NK-92 treated with Interleukin-12 subunit alpha and Interleukin-12 subunit beta, amount 100 ng/mL, for 24 hours (cell line): Measurements from ENCODE around the gene TPRN.

Source experiments
- DNase-seq: peaks from one replicate; lab custom pipeline; 2025; lab: John Stamatoyannopoulos, UW

The TPRN gene

DNA sequence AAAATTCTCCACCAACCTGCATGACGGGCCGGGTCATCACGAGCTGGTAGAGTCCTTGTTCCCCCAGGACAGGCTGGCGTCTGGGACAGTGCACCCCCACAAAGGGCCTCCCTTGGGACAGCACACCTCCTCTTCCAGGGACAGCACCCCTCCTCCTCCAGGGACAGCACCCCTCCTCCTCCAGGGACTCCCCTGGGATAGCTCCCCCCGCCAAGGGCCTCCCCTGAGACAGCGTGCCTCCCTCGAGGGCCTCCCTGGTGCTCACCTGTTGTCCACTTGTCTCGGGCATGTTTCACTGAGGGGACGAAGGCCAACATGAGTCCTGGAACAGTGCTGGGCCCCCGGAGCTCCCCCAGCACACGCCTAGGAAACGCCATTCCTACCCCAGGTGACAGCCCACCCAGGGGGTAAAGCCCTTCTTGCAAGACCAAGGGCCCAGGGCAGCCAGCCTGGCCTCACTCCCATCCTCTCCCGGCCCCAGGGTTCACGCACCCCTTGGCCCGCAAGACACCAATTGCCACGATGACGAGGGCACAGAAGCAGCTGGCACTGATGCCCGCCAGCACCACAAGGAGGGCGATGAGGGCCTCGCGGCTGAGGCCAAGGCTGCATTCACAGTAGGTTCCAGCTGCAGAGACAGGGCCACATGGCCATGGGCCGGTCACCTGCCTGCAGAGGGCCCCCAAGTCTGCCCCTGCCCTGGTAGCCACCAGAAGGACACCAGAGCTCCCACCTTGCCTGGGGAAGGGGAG, 29.2 kb downstream of the TPRN start:
- DNase-seq, result no peak

DNA sequence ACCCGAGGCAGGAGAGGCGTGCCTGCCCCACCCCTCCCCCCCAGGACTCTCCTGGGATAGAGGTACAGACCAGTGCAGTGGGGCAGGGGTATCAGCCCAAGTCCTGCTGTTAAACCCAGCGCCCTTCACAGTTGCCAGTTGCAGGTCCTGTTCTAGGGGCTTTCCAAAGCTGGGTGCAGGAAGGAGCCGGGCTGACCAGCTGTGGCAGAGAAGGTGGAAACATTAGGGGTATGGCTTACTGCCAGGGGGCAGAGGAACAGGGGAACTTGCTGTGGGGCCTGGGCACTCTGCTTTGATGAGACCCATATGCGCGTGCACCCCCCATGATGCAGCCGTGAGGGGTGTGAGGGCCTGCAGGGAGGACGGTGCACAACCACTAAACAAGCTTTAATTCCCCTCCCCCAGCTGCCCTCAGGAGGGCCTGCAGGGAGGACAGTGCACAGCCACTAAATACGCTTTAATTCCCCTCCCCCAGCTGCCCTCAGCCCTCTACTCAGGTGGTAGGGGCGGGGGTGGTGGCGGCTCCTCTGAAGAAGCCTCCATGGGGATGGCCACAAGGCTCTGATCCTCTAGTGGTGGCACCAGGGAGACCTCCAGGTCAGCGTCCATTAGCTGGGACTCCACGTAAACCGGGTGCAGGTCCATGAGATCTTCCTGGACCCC, 29.9 kb downstream of the TPRN start:
- DNase-seq, result no peak

GRCh38 chr9:137169896-137170358, 30.6 kb downstream of the TPRN start, which contains the start of gene LRRC26:
LRRC26 (minus strand) TSS chr9:137170051; CDS start chr9:137169943, 108 bp downstream.
- no peak for DNase-seq

- no peak for DNase-seq
These were observed 31.4 kb downstream of the TPRN start for GRCh38 chr9:137168904-137169856.

GRCh38 chr9:137168573-137168903, 32.0 kb downstream of the TPRN start:
- no peak for DNase-seq

- DNase-seq, result no peak
These were observed 32.6 kb downstream of the TPRN start for GRCh38 chr9:137167747-137168572.

DNA sequence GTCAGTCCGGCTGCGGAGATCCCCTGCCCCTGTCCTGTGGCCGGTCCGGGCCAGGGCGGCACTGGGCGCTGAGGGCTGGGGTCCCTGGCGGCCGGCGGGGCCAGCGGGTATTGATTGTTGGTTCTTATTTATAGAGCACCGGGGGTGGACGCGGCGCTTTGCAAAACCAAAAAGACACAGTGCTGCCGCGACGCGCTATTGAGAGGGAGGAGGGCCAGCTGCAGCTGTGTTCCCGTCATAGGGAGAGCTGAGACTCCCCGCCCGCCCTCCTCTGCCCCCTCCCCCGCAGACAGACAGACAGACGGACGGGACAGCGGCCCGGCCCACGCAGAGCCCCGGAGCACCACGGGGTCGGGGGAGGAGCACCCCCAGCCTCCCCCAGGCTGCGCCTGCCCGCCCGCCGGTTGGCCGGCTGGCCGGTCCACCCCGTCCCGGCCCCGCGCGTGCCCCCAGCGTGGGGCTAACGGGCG, 33.2 kb downstream of the TPRN start:
- DNase-seq, result no peak

DNA sequence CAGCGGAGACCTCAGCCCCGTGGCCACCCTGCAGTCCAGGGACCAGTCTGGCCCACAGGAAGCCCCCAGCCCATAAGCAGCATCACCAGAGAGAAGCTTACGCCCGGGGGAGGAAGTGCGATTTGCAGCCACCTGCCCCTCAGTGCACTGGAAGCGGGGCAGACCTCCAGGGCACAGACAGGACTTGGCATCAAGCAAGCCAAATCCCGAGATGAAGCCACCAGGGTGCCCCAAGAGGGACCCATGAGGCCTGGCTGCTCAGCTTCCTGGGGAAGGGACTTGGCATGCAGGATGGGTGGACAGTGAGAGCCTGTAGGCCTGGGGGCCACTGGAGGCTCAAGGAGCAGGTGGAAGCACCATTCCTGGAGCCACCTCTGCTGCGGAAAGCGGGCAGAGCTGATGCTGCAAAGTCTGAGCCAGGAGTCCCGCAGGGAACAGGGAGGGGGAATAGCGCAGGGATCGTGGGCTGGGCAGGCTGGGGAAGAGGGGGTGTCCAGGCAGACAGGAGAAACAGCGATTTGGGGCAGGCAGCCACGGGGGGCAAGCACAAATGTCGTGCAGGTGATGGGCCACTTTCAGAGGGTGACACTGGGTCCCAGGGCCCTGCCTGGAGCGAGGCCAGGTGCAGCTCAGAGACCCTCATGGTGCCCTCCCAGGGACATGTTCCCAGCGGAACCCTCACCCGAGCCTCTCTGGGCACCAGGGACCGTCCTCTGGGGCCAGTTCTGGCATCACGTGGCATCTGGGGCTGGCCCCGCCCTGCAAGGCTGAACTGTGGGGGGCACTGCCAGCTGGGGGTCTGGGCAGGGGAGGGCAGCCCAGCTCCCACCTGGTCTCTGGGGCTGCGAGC, 33.9 kb downstream of the TPRN start:
- no peak for DNase-seq

DNA sequence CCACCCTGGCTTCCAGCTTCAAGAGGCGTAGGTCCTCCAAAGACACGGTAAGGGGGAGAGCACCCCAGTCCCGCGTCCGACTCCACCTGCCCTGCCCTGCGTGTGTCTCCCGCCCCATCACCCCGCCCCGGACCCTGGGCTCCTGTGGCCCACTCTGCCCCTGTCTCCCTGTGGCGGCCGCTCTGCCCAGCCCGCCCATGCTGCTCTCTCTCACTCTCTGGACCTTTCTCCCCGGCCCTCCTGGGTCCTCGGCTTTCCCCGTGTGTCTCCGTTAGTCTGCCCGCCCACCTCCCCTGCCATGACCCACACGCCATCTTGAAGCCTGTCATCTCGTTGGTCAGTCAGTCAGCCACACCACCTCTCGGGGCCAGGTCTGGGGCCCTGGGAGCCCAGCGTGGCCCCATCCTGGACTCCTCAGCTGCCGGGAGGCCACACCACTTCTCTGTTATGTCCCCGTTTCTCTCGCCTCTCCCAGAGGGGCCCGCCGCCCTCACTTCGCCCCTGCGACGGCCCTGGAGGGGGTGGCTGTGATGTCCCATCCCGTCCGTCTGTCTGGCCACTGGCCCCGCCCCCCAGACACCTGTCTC, 35.2 kb downstream of the TPRN start:
- DNase-seq, result no peak

DNA sequence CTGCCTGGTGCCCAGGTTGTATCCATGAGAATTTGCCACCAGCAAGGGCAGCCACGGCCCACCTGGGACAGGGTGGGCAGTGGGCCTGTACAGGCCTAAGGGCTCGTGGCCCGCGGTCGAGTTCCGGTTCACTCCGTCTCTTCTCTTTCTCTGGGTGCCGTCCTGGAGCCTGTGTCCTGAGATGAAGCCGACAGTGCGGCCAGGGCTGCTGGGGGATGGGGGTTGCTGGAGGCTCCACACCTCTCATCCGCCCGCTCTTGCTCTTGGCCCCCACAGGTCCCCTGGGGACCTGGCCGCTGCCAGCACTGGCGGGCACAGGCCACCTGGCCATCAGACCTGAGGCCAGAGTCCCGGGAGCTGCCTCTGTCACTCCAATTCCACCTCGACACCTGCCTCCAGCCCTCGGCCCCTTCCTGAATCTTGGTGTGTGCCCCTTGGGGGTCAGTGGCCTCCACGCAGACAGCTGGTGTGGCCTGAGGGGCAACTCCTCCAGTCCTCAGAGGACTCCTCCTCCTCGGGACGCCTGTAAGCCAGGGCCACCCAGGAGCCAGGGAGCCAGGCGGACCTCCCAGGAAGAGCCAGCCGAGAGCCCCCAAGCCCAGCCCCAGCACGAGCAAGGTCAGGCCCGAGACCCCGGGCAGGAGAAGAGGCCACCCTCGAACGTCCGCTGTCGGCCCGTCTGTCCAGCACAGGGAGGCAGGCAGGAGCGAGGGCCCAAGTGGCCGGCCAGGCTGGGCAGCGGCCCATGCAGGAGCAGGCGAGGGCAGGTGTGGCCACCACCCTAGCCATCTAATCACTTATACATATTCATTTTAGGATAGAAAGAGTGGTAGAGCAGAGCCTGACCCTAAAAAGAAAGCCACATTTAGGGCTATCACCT, 35.9 kb downstream of the TPRN start:
- DNase-seq, result no peak

GRCh38 chr9:137163805-137164204, 36.7 kb downstream of the TPRN start:
- DNase-seq, result no peak

DNA sequence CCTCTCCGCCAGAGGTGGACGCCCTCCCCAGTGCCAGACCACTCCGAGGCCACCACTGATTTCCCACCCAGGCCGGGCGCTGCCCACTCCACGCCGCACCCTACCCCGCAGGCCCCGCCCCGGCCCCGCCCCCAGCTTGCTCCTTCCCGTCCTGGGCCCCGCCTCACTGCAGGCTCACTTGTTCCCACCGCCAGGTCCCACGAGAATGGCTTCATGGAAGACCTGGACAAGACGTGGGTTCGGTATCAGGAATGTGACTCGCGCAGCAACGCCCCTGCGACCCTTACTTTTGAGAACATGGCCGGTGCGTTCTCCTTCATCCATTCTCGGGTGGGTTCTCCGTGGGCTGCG, 37.2 kb downstream of the TPRN start:
- DNase-seq, result no peak

DNA sequence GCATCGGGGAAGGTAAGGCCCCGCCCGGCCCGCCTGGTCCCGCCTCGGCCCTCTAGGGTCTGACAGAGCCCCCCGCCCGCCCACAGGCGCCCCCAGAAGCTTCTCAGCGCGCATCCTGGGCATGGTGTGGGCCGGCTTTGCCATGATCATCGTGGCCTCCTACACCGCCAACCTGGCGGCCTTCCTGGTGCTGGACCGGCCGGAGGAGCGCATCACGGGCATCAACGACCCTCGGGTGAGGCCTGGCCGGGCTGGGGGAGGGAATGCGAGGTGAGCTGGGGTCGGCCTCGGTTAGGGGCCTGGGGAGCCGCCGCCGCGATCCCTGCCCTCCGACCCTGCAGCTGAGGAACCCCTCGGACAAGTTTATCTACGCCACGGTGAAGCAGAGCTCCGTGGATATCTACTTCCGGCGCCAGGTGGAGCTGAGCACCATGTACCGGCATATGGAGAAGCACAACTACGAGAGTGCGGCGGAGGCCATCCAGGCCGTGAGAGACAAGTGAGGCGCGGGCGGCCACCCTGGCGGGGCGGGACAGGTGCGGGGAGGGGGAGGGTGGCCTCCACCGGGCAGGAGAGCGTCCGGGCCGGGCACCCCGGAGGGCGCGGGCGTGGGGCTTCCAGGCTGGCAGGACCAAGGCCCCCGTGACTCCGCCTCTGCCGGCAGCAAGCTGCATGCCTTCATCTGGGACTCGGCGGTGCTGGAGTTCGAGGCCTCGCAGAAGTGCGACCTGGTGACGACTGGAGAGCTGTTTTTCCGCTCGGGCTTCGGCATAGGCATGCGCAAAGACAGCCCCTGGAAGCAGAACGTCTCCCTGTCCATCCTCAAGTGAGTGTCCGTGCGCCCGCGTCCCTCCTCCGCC, 37.8 kb downstream of the TPRN start:
- DNase-seq, result no peak

DNA sequence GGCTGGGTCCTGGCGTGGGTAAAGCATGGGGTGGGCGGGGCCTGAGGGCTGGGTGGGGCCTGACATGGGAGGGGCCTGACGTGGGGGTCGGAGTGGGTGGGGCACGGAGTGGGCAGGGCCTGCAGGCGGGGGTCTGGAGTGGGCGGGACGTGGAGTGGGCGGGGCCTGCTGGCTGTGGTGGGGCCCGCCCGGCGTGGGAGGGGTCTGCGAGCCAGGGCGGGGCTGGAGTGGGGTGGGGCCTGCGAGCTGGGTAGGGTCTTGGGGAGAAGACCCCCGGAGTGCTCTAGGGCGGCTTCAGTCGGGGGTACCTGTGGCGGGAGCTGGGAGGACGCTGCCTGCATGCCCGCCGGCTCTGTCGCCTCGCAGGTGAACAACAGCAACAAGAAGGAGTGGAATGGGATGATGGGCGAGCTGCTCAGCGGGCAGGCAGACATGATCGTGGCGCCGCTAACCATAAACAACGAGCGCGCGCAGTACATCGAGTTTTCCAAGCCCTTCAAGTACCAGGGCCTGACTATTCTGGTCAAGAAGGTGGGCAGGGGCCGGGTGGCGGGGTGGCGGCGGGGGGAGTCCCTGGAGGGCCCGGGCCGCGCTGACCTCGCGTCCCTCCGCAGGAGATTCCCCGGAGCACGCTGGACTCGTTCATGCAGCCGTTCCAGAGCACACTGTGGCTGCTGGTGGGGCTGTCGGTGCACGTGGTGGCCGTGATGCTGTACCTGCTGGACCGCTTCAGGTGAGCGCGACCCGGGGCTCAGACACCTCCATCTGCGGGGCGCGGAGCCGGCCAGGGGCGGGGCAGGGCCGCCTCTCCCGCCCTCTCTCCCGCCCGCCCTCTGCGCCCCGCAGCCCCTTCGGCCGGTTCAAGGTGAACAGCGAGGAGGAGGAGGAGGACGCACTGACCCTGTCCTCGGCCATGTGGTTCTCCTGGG, 38.7 kb downstream of the TPRN start:
- no peak for DNase-seq

DNA sequence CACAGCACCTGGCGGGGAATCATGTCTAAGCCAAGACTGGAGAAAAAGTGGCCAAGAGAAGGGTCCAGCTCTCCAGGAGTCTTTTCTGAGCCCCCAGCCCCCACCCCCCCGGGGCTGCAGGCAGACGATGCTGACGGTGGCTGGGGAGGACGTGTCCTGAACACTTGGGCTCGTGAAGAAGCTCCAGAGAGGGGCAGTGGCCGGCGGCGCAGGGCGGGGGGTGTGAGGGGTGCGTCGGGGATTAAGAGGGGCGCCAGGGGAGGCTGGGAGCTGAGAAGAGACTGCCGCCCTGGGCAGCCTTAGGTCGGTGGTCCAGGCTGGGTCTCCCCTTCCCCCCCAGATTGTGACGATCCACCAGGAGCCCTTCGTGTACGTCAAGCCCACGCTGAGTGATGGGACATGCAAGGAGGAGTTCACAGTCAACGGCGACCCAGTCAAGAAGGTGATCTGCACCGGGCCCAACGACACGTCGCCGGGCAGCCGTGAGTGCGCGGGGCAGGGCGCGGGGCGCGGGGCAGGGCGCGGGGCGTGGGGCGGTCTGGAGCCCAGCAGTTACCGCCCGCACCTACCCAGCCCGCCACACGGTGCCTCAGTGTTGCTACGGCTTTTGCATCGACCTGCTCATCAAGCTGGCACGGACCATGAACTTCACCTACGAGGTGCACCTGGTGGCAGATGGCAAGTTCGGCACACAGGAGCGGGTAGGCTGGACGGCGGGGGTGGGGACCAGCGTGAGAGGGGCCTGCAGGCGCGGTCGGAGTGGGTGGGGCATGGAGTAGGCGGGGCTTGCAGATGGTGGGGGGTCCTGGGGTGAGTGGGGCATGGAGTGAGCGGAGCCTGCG, 39.6 kb downstream of the TPRN start:
- DNase-seq, result no peak

GRCh38 chr9:137160054-137160425, 40.5 kb downstream of the TPRN start:
- DNase-seq, result no peak
